ENCODE data around the gene S100A9.

Gene S100A9

DNA sequence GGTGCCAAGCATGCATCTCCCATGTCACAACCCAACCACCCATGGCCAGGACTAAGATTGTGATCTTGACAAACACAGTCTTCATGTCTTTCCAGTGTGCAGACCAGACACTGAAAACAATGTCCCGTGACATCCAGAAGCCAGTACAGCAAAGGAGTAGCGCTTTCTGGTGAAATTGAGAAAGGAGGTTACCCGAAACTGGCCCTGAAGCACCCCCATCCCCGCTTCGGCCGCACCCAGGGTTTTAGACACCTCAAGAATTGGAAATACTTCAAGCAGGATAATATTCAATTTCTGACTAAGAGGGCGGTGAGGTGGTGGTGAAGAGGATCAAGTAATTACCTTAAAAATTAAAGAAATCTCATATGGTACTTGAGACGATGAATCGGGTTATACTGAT, 43.8 kb downstream of the S100A9 start:
- POLR2A ChIA-PET = no interaction called here
- CTCF ChIA-PET = interaction anchor here (1.1 kb wide), 1 partner anchor 46 kb away, joined by 3 read pairs; no protein-coding TSS in a partner anchor
- Histone ChIP-seq H3K36me3 (ENCODE audit: control insufficient read depth in 2 of 2, insufficient read depth in 1 of 2, low read length in 2 of 2) (no peaks in the 10 kb centered on the region), H3K27ac (ENCODE audit: extremely low read depth, low read depth, low read length) (no peak overlapping the region), H3K4me1 (ENCODE audit: control insufficient read depth, insufficient read depth, low read length) (no peaks in the 10 kb centered on the region), H3K4me3 (ENCODE audit: low read depth, low read length) (no peak overlapping the region), H3K9me3 (ENCODE audit: control insufficient read depth, insufficient read depth, low read depth, low read length) (no peaks in the 10 kb centered on the region)
- TF ChIP-seq ZNF169 (tag by site-specific recombination; IDR thresholded peaks at IDR 0.05) = no peak
- no peak for TF ChIP-seq ZNF174 (tag by site-specific recombination; IDR thresholded peaks at IDR 0.05)
- TF ChIP-seq, protein P1, sequence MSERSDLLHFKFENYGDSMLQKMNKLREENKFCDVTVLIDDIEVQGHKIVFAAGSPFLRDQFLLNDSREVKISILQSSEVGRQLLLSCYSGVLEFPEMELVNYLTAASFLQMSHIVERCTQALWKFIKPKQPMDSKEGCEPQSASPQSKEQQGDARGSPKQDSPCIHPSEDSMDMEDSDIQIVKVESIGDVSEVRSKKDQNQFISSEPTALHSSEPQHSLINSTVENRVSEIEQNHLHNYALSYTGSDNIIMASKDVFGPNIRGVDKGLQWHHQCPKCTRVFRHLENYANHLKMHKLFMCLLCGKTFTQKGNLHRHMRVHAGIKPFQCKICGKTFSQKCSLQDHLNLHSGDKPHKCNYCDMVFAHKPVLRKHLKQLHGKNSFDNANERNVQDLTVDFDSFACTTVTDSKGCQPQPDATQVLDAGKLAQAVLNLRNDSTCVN (tag by site-specific recombination; optimal IDR thresholded peaks at IDR 0.05) = no peak
- no peak for TF ChIP-seq FEZF1 (tag by site-specific recombination; IDR thresholded peaks at IDR 0.05)
- no peak for TF ChIP-seq ZNF292 (tag by site-specific recombination; IDR thresholded peaks at IDR 0.05; ENCODE audit: borderline replicate concordance, low read depth)
- TF ChIP-seq ZNF776 (tag by site-specific recombination; IDR thresholded peaks at IDR 0.05; ENCODE audit: borderline replicate concordance) = no peak
- TF ChIP-seq BCL11B (tag by site-specific recombination; IDR thresholded peaks at IDR 0.05; ENCODE audit: low read depth) = no peak
- no peak for TF ChIP-seq KLF8 (tag by site-specific recombination; IDR thresholded peaks at IDR 0.05)
- no peak for TF ChIP-seq ZNF10 (tag by site-specific recombination; IDR thresholded peaks at IDR 0.05)
- no peak for TF ChIP-seq ZNF138 (tag by site-specific recombination; IDR thresholded peaks at IDR 0.05; ENCODE audit: borderline replicate concordance)
- TF ChIP-seq ZSCAN23 (tag by site-specific recombination; IDR thresholded peaks at IDR 0.05) = no peak
- TF ChIP-seq ZNF157 (tag by site-specific recombination; IDR thresholded peaks at IDR 0.05) = no peak
- TF ChIP-seq, protein P2, sequence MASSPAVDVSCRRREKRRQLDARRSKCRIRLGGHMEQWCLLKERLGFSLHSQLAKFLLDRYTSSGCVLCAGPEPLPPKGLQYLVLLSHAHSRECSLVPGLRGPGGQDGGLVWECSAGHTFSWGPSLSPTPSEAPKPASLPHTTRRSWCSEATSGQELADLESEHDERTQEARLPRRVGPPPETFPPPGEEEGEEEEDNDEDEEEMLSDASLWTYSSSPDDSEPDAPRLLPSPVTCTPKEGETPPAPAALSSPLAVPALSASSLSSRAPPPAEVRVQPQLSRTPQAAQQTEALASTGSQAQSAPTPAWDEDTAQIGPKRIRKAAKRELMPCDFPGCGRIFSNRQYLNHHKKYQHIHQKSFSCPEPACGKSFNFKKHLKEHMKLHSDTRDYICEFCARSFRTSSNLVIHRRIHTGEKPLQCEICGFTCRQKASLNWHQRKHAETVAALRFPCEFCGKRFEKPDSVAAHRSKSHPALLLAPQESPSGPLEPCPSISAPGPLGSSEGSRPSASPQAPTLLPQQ (tag by site-specific recombination; IDR thresholded peaks at IDR 0.05) = no peak
- TF ChIP-seq, protein P3, sequence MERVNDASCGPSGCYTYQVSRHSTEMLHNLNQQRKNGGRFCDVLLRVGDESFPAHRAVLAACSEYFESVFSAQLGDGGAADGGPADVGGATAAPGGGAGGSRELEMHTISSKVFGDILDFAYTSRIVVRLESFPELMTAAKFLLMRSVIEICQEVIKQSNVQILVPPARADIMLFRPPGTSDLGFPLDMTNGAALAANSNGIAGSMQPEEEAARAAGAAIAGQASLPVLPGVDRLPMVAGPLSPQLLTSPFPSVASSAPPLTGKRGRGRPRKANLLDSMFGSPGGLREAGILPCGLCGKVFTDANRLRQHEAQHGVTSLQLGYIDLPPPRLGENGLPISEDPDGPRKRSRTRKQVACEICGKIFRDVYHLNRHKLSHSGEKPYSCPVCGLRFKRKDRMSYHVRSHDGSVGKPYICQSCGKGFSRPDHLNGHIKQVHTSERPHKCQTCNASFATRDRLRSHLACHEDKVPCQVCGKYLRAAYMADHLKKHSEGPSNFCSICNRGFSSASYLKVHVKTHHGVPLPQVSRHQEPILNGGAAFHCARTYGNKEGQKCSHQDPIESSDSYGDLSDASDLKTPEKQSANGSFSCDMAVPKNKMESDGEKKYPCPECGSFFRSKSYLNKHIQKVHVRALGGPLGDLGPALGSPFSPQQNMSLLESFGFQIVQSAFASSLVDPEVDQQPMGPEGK (tag by site-specific recombination; IDR thresholded peaks at IDR 0.05) = no peak
- no peak for TF ChIP-seq ZNF585B (tag by site-specific recombination; IDR thresholded peaks at IDR 0.05)
- TF ChIP-seq ZNF610 (tag by site-specific recombination; IDR thresholded peaks at IDR 0.05; ENCODE audit: borderline replicate concordance) = no peak
- TF ChIP-seq BCL11A (tag by site-specific recombination; IDR thresholded peaks at IDR 0.05; ENCODE audit: low read depth) = no peak
- no peak for TF ChIP-seq ZNF221 (tag by site-specific recombination; IDR thresholded peaks at IDR 0.05; ENCODE audit: borderline replicate concordance)

DNA sequence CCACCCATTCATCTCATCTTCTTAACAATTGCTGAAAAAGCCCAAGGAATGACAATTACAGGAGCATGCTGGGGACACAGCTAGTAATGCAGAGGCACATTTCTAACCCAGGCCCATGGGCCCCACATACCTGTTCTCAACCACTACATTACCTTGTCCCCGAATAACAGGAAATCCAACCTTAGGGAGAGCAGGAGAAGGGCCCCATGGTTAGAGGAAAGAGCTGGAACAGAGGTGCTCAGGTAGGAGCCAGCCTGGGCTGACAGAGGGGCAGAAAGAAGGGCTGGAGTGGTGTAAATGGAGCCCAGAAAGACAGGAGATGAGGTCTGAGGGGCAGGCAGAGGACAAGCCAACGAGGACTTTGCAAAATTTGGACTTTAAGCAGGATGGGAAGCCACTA, 44.6 kb downstream of the S100A9 start:
- H3K4me3 ChIP-seq (ENCODE audit: low read depth, low read length) = no peak overlapping the region
- ChIA-PET CTCF (interaction anchor here (0.6 to 1.1 kb wide), 3 partner anchors 47 to 58 kb away, joined by 3 to 4 read pairs (median 3); partner anchors contain the start of gene S100A7), POLR2A (no interaction called here)
- TF ChIP-seq HOXC10 (CRISPR knock-in tag; IDR thresholded peaks at IDR 0.05) (no peak), KLF10 (tag by site-specific recombination; IDR thresholded peaks at IDR 0.05) (no peak), GFI1B (tag by site-specific recombination; IDR thresholded peaks at IDR 0.05) (no peak), ZFP37 (tag by site-specific recombination; IDR thresholded peaks at IDR 0.05) (no peak), ZNF558 (tag by site-specific recombination; IDR thresholded peaks at IDR 0.05) (no peak)
- no peaks in the 10 kb centered on the region for H3K36me3 ChIP-seq (ENCODE audit: control insufficient read depth in 2 of 2, insufficient read depth in 1 of 2, low read length in 2 of 2)
- H3K27ac ChIP-seq (ENCODE audit: extremely low read depth, low read depth, low read length) = no peak overlapping the region
- H3K9me3 ChIP-seq (ENCODE audit: control insufficient read depth, insufficient read depth, low read depth, low read length) = no peaks in the 10 kb centered on the region
- H3K4me1 ChIP-seq (ENCODE audit: control insufficient read depth, insufficient read depth, low read length) = no peaks in the 10 kb centered on the region
